CD8-positive, alpha-beta memory T cell (primary cell): ENCODE results near the gene LNX1. TPM values are rescaled to one million over a fixed set of nuclear protein-coding genes. Genes with fewer than 3 reads are reported as not detected.
"Not testable (repeated sequence)": the region's sequence is repeated elsewhere in the genome, so short reads cannot be mapped to it uniquely, and the experiment has no call there.

ENCODE experiments used
- CTCF ChIA-PET: fragments of 350-600 bp; sonication (Branson Sonifier 250); formaldehyde crosslinking; loops from one replicate; lab custom pipeline; 2021; ENCODE audit warnings: antibody characterized with exemption; lab: Charles Lee
- POLR2A ChIA-PET: fragments of 350-600 bp; sonication (Branson Sonifier 250); formaldehyde crosslinking; loops from one replicate; lab custom pipeline; 2021; ENCODE audit warnings: antibody characterized with exemption; lab: Charles Lee
- DNase-seq, 5 donors: peaks; one replicate each; pipeline versions ENCODE4 v3.0.0 to v3.0.0-alpha.2; 2020 to 2022; ENCODE audit warnings: mixed read lengths in 1 of 5
- H3K27ac ChIP-seq: one replicate; pipeline ENCODE4 v1.7.0; 2013; ENCODE audit warnings: low read depth, mild to moderate bottlenecking, low read length, moderate library complexity
- H3K27me3 ChIP-seq: 2 replicates; pipeline ENCODE4 v1.7.0; 2013; ENCODE audit warnings: low read length, mild to moderate bottlenecking; ENCODE audit not compliant: insufficient read depth, poor library complexity, severe bottlenecking
- H3K36me3 ChIP-seq: 2 replicates; pipeline ENCODE4 v1.7.0; 2013; ENCODE audit warnings: mild to moderate bottlenecking, low read length, moderate library complexity; ENCODE audit not compliant: insufficient read depth
- H3K4me1 ChIP-seq: 2 replicates; pipeline ENCODE4 v1.7.0; 2013; ENCODE audit warnings: mild to moderate bottlenecking, low read length, moderate library complexity; ENCODE audit not compliant: insufficient read depth
- H3K4me3 ChIP-seq: 2 replicates; pipeline ENCODE4 v1.7.0; 2013; ENCODE audit warnings: mild to moderate bottlenecking, low read length
- H3K9me3 ChIP-seq: 2 replicates; pipeline ENCODE4 v1.7.0; 2013; ENCODE audit warnings: mild to moderate bottlenecking, low read length
- H3K27ac Mint-ChIP-seq, 8 donors: one replicate each; pipeline ENCODE4 v1.8.0; 2020 to 2021; ENCODE audit warnings: mixed read lengths in 8 of 8, mild to moderate bottlenecking in 6 of 8, inconsistent platforms in 3 of 8, moderate library complexity in 3 of 8
- H3K27me3 Mint-ChIP-seq, 2 donors: one replicate each; pipeline ENCODE4 v1.8.0; 2020 to 2021; ENCODE audit warnings: mixed read lengths in 2 of 2, mild to moderate bottlenecking in 1 of 2, moderate library complexity in 1 of 2
- H3K36me3 Mint-ChIP-seq, 3 donors: one replicate each; pipeline ENCODE4 v1.8.0; 2020 to 2021; ENCODE audit warnings: mixed read lengths in 3 of 3, inconsistent platforms in 1 of 3, mild to moderate bottlenecking in 1 of 3
- H3K4me1 Mint-ChIP-seq, 3 donors: one replicate each; pipeline ENCODE4 v1.8.0; 2020 to 2021; ENCODE audit warnings: mixed read lengths in 3 of 3, inconsistent platforms in 1 of 3, mild to moderate bottlenecking in 1 of 3
- H3K4me3 Mint-ChIP-seq, 7 donors: one replicate each; pipeline ENCODE4 v1.8.0; 2020 to 2021; ENCODE audit warnings: mixed read lengths in 7 of 7, mild to moderate bottlenecking in 6 of 7, moderate library complexity in 4 of 7, inconsistent platforms in 2 of 7
- H3K9me3 Mint-ChIP-seq, 5 donors: one replicate each; pipeline ENCODE4 v1.8.0; 2020 to 2022; ENCODE audit warnings: mixed read lengths in 5 of 5, mild to moderate bottlenecking in 3 of 5, moderate library complexity in 2 of 5, inconsistent platforms in 1 of 5
- polyA plus RNA-seq: library from polyadenylated mRNA; unstranded; fragments of 300-500 nt; fragmentation: Illumina TruSeq; gene quantifications from one replicate; pipeline ENCODE4 v1.2.3, GENCODE V29; 2021
- total RNA-seq, 2 experiments: library from RNA; stranded (reverse); gene quantifications; one replicate each; pipeline ENCODE4 v1.2.3, GENCODE V29; 2021

LNX1 gene
- total and polyA plus RNA-seq, 3 experiments from 2014 or later, result 0.30 TPM; not detected in 2

DNA sequence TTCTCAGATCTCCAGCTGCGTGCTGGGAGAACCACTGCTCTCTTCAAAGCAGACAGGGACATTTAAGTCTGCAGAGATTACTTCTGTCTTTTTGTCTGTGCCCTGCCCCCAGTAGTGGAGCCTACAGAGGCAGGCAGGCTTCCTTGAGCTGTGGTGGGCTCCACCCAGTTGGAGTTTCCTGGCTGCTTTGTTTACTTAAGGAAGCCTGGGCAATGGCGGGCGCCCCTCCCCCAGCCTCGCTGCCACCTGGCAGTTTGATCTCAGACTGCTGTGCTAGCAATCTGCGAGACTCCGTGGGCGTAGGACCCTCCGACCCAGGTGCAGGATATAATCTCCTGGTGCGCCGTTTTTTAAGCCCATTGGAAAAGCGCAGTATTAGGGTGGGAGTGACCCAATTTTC, 181.8 kb downstream of the LNX1 start:
- H3K27me3 ChIP-seq, H3K27me3 Mint-ChIP-seq, H3K9me3 ChIP-seq, CTCF ChIA-PET, DNase-seq, H3K9me3 Mint-ChIP-seq, H3K27ac ChIP-seq, H3K36me3 ChIP-seq, H3K27ac Mint-ChIP-seq, H3K4me3 ChIP-seq, H3K4me1 ChIP-seq, POLR2A ChIA-PET, H3K4me3 Mint-ChIP-seq: not testable (repeated sequence)
- Mint-ChIP-seq H3K36me3 (peaks cover 15 to 58% (median 21%) of the 10 kb centered on the region in 3 donors), H3K4me1 (peaks cover 56 to 69% (median 68%) of the 10 kb centered on the region in 3 donors)

Other genes with a start within 250 kb of the LNX1 start
- 10 to 100 TPM; 25.7 to 29.1 TPM for gene SCFD2, start 225.4 kb downstream of the LNX1 start, total RNA-seq
- 18.1 TPM for gene SCFD2, start 225.4 kb downstream of the LNX1 start, polyA plus RNA-seq
- 10 to 100 TPM; 72.8 to 74.5 TPM for gene FIP1L1, start 213.8 kb downstream of the LNX1 start, total RNA-seq
- 65.2 TPM for gene FIP1L1, start 213.8 kb downstream of the LNX1 start, polyA plus RNA-seq